HG03342 (cell line): Measurements from ENCODE around the gene BCL2.

Experiments used
- ATAC-seq: cut with Tn5 transposase; IDR thresholded peaks from one replicate; pipeline ENCODE4 v1.9.1; 2021; ENCODE audit warnings: mild to moderate bottlenecking, moderate library complexity; ENCODE audit not compliant: unreplicated experiment

BCL2 gene

GRCh38 chr18:63130176-63130575, 189.4 kb downstream of the BCL2 start:
- ATAC-seq, result no peak

DNA sequence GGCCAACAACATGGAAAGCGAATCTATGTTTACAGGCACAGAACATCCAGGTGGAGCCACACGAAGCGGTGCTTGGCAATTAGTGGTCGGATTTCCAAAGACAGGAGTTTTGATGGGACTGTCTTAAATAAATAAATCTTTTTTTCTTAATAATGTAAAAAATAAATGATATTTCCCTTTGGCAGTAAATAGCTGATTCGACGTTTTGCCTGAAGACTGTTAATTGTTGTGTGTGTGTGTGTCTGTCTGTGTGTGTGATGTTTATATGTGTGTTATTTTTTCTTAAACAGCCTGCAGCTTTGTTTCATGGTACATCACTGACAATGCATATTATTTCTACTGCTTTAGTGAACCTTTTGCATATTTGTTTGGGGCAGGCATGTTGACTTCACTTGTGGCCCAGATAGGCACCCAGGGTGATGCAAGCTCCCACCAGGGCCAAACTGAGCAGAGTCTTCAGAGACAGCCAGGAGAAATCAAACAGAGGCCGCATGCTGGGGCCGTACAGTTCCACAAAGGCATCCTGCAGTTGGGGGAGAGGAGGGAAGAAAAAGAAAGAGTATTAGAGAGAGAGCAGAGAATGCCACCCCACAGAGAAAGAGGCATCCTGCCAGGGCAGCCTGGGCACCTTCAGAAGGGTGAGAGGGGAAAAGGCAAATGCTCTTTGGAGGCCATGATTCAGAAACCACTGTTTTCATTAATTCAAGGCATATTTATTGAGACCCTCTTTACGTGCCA, 191.2 kb downstream of the BCL2 start:
- no peak for ATAC-seq

- no peak for ATAC-seq
These were observed 193.2 kb downstream of the BCL2 start for GRCh38 chr18:63126134-63127069.

DNA sequence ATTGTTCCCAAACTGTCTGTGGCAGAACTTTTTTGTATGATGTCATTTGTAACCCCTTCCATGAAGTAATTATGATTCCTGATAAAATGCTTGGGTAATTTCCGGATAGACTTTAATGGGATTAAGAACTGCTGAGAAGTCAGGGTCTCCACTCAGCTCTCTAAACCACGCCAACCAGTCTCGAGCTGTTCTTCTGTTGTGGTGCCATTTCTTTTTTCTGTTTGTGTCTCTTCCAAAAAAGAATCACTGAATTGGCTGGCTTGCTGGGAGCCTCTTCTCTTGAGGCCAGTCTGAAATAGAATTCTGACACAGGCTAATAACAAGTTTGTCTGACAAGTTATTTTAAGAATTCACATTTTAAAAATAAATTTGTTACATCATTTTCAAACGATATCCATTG, 198.9 kb downstream of the BCL2 start:
- no peak for ATAC-seq

GRCh38 chr18:63119647-63120046, 199.9 kb downstream of the BCL2 start:
- ATAC-seq, result no peak

DNA sequence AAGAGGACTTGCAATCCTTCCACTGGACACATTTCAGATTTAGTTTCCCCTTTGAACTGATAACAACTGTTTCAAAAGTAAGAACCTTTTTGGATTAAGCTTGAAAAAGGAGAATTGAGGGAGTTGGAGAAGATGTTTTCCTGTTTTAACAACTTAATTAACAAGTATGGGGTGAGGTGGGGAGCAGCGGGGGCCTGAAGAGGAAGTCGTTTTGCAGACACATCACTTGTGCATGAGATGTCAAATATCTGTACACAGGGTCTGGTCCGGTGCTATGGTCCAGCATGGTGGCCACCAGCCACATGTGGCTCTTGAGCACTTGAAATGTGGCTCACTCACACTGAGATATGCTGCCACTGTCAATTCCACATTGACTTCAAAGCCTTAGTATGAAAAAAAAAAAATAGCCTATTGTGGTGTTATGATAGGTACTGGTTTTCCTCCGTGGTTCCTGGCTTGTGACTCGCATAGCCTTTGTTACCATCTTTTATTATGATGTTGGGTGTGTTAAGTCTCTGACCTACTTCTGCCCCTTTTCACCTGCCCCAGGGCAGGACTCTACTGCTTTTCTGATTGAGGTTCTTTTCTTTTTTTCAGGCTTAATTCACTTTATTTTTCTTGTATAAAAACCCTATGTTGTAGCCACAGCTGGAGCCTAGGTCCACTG, 205.5 kb downstream of the BCL2 start:
- no peak for ATAC-seq

DNA sequence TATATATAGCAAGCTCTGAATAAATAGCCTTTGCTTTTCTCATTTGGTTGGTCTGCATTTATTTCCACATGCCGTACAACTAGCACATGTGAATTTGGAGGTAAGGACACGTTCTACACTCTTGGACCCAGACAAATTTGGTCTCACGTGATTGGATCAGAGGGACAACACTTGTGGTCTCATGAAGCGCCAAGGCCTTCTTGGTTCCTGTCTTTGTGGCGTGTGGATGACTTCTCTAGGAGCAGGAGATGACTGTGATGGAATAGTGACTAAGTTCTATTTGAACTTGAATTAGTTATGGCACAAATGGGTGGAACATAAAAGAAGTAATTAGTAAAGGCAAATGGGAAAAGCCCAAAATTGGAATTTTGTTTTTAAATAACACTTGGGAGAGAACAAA, 206.9 kb downstream of the BCL2 start:
- ATAC-seq, result no peak

DNA sequence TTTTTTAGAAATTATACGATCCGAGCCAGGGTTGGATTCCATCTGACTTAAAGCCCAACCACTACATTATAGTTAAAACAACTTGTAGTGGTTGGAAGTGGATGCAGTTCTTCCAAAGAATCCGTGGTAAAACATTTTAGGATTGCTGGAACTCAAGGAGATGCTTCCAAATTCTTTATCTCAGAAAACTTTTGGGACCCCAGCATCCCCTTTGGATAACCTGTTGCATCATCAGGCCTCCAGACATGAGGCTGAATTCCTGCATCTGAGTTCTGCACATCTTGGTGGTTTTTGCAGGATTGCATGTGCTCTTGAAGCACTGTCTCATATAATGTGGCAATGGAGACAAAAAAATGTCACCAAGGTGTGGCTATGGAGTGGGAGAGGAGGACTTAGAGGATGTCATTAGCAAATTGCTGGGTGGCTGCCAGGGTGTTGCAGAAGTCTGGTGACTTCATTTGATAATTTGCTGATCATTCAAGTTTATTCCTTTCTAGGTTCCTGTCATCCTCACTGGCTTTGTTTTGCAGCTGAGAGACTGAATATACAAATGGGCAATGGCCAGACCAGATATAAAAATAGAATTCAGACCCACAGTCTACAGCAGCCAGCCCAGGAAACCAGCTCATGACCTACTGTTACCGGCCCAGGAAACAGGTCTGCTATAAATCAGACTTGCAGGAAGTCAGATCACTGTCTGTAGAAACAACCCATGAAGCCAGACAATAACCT, 207.7 kb downstream of the BCL2 start:
- ATAC-seq, result peak; percentile 45

DNA sequence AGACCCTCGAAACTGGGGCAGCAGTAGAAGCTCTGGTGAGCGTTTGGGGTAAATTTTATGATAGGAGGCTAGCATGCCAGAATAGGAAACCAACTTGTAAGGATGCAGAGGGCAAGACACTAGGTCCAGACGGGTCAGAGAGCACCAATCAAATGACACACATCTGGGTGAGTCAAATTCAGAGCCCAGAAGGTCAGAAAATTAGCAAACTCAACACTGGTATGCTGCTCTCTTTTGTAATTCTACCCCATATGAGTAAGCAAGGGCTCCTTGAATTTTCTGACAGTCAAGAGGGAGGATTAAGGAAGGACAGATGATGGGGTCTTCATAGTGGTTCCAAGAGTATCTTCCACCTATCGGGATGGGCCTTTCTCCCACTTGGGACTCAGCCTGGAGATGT, 209.8 kb downstream of the BCL2 start:
- no peak for ATAC-seq

DNA sequence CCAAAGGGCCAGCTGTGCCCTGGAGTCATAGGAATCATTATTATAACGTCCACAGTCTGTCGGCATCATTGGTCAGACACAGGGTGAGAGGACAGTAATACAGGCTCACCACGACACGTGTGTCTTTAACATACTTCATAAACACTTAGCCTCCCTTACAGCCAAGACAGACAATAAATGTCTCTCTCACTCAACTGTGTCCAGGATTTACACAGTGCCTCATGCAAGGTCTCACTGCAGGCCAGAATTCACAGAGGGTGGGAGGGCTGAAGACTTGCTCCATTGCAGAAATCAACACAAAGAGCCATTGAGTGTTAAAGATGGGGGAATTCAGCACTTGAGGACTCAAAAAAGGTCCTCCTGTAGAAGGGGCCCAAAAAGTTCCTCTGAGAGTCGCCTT, 210.5 kb downstream of the BCL2 start:
- ATAC-seq, result no peak

GRCh38 chr18:63107931-63108330, 211.6 kb downstream of the BCL2 start:
- no peak for ATAC-seq

GRCh38 chr18:63107171-63107845, 212.3 kb downstream of the BCL2 start:
- ATAC-seq, result peak; percentile 28

DNA sequence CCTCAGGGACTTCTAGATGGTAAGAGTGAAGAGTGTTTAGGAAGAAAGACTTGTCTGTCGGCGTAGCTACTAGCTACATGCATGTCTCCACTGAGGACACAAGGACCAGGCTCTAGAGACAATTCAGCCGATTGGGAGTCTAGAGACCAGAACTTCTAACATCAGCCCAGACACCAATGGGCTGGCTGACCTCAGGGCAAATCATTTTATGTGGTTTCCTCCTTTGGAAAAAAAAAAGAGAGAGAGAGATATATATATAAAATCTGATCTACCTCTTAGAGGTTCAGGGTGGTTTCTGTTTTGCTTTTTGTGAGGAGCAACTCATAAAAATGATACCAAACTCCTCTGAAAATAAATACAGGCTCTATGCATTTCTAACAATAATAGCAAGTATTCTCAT, 212.8 kb downstream of the BCL2 start:
- peak; percentile 35 for ATAC-seq

GRCh38 chr18:63105636-63106316, 213.8 kb downstream of the BCL2 start:
- ATAC-seq, result peak; percentile 65

DNA sequence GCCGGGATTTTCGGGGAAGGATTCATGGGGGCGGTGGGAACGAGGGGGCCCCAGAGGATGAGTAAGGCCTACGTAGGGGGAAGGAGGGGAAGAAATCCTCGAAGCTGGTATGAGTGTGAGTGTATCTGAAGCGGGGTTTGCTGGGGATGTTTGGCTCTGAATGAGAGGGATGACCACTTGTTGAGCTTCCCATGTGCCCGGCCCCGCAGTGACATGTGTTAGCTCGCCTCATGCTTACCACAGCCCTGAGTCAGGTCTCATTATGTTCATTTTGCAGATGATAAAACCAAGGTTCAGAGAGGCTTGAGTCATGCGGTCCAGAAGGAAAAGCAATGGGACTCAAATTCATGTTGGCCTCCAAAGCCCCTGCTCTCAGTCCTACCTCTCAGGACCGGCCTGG, 214.7 kb downstream of the BCL2 start:
- ATAC-seq, result no peak

- no peak for ATAC-seq
These were observed 216.4 kb downstream of the BCL2 start for GRCh38 chr18:63102941-63103744.

GRCh38 chr18:63100630-63101055, 218.9 kb downstream of the BCL2 start:
- no peak for ATAC-seq

DNA sequence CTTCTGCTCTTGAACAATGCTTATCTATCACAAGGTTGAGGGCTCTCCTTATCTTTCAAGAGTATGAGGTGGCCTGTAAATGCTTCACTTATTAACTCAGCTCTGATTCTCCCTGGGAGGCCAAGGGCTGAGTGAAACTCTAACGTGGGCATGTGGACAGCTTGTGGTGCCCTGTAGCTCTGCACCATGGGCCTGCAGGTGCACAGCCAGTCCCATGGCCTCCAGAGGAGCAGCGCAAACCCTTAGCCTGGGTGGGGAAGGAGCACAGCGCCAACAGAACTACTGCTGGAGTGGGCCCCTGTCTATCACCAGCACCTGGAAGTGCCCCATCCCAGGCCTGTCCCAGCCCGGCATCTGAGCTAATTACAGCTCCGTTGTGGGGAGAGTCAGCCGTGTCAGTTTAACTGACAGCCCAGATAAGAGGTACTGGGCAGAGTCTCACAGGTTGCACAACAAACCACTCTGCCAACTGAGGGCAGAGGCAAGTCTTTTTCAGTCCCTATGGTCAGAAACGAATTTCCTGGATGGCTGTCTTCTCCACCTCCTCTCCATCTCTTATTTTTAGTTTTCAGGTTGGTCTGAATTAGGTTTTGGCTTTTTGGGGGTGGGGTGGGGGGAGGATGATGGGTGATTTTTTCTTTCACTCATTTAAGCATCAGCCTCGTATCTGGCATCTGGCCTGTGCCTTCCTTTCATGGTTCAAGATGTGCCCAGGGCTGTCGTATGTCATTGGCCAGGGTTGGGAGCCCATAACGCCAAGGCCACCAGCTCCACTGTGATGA, 219.5 kb downstream of the BCL2 start:
- peak; percentile 43 for ATAC-seq
